Umbilical cord (tissue), 2 donors: ENCODE data around the gene PIP4K2C. TPM values are rescaled to one million over a fixed set of nuclear protein-coding genes. Genes with fewer than 3 reads are reported as not detected.
A peak's percentile ranks its signal among the peaks of the same experiment; 100 is the strongest.

ENCODE experiments used
- DNase-seq: peaks from one replicate; pipeline ENCODE4 v3.0.0-alpha.2; 2015; ENCODE audit warnings: low spot score
- total RNA-seq: library from RNA; depleted of rRNA; stranded (reverse); fragments of >200 nt; gene quantifications from one replicate; pipeline ENCODE4 v1.2.3, GENCODE V29; 2014; ENCODE audit warnings: low replicate concordance; ENCODE audit not compliant: insufficient read depth

PIP4K2C gene
- total RNA-seq: 12.5 TPM

DNA sequence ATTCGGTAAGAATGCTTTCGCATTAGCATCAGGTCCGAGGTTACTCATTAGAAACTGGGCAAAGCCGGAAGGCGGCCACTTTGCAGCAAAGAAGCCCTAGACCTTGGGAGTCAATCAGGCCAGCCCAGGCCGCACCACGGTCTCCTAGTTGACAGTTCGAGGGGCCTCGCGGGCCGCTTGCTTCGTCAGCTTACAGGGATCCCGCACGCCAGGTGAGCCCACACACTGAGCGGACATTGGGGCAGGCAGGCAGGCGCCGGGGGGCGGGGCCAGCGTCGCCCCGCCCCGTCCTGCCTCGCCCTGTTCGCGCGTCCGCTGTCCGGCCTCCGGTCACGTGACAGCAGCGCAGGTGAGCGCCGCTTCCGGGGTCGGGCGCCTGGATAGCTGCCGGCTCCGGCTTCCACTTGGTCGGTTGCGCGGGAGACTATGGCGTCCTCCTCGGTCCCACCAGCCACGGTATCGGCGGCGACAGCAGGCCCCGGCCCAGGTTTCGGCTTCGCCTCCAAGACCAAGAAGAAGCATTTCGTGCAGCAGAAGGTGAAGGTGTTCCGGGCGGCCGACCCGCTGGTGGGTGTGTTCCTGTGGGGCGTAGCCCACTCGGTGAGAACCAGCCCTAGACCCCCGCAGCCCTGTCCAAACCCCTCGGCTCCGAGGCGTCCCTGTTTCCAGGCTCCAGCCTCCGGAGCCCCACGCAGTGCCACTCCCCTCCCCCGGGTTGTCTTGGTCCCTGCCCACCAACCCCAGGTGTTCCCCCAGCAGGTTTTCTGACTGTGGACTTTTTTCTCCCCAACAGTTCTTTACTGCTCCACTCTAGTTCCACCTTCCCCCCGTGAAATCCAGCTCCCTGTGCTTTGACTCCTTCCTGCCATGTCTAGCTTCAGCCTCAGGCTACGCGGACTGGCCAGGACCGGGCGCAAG, at the start of gene PIP4K2C:
Gene PIP4K2C, plus strand, starts transcription at position 329 of the 918 bp plus-strand sequence. Its CDS starts 98 bp downstream, at position 427.
- peak; percentile 78 for DNase-seq

DNA sequence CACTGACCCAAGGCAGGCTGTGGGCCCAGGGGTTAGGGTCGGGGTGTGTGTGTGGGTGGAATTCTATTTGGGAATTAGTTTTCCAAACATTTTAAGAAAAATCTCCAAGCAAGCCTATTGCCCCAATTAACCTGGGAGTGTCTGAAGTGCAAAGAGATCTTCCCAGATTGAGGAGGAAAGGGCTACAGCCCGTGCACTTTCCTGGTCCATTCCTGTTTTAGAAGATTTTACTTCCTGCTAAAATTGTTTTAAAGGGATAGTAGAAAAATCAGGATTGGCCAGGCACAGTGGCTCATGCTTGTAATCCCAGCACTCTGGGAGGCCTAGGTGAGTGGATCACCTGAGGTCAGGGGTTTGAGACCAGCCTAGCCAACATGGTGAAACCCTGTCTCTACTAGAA, 49.3 kb upstream of the PIP4K2C start:
- no peak for DNase-seq

DNA sequence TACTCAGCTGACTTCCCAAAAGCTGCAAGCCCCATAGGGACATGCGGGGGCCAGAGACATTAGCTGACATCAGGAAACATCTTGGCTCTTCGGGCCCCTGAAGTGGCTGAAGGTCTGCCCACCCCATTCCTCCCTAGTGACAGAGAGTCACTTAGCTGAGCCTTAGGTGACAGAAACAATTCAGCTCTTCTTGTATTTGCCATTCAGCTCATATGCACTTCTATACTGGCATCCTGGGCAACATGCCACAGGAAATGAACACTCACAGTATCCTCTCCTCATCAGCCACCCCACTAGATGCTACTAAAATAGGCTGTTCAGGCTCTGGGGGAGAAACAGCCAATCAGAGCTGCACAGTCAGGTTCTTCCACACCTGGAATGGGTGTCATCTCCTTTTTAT, 47.4 kb upstream of the PIP4K2C start:
- DNase-seq: no peak

DNA sequence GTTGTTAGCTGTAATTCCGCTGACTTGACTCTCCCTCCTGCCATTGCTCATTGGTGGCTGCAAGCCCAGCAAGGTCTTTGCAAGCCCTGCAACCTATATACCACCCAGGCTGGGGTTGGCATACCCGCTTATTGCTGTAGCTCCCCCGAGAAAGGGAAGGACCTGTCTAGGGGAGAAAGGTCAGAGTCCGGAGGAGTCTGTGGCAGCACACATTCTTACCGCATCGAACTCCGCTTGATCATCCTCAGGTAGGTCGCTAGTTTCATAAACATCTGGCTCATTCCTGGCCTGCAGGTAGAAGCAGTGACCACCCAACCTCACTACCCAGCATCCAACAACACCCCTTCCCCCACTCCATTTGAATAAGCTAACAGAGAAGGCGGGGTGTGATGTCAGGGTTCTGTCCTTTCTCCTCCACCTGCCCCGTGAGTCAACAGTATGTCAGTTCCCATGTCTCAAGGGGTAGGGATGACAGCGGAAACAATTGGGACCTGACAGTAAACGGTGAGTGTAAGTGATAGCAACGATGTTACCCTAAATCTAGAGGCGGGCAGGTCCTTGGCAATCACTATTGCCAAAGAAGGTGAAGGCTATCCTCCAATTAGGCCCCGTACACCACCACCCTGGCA, 45.1 kb upstream of the PIP4K2C start:
- no peak for DNase-seq

DNA sequence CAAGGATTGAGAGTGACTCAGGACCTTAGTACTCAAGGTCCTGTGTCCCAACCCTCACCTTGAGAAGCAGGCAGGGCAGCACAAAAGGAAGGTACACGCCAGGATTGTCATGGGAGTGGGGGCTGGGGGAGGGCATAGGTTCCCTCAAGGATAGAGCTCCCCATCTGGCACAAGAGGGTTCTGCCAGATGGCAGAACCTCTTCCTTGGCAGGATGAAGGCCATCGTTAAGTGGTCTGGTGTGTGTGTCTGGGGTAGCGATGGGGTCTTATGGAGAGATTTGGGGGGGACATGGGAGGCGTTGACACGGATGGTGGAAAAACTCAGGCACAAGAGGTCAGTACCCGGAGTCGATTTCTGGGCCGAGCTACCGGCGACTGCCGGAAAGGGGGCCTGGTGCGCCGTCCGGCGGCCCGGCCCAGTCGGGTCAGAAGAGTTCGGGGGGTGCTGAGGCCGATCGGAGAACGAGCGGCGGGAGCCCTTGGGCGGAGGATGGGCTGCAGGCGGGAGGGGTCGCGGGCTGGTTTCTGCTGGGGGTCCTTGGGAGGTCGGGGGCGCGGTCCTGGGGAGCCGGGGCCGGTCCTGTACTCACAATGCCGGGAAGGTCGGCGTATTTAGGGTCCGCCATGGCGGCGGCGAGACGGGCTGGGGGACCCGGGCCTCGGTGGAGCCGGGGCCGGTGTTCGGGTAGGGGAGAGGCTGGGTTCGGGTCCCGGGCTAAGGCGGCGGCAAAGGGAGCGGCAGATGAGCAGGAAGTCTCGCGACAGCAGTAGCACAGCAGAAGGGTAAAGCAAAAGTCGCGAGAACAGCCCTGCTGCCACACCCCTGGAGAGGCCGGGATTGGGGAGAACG, 44.3 kb upstream of the PIP4K2C start, which contains the start of gene DCTN2:
Gene DCTN2, minus strand, starts transcription at position 755 of the 850 bp plus-strand sequence. Its CDS starts 129 bp downstream, at position 626.
- DNase-seq: peak; percentile 99

DNA sequence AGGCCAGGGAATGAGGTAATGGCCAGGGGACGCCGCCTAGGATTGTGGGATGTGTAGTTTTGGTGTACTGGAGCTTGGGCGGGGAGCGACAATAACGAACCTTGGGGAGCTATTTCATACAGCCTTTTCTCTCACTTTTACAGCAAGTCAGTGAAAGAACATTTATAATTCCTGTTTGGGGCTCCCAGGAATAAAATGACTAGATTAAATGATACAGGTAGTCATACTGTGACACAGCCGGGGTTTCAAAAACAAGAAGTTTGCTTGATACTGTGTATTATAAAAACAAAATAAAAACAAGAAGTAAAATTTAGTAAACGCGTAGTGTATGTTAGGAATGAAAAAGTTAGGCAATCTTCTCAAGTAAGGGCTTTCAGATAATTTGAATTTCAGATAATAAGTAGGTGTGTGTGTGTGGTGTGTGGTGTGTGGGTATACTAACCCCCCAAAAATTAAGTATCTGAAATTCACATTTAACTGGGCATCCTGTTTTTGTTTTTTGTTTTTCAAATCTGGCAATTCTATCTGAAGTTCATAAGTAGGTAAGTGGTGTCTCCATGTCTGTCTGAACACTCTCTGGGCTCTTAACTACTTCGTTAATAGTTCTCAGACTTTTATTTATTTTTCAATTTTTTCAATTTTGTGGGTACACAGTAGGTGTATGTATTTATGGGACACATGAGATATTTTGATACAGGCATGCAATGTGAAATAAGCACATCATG, 43.5 kb upstream of the PIP4K2C start:
- DNase-seq: no peak

DNA sequence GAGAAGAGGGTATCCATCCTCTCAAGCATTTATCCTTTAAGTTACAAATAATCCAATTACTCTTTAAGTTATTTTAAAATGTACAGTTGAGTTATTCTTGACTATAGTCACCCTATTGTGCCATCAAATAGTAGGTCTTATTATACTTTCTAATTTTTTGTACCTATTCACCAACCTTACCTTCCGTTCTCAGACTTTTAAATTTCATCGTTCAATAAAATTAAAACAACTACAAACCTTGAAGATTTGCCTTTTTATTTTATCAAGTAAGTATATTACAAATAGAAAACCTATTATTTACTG, 43.0 kb upstream of the PIP4K2C start:
- no peak for DNase-seq

DNA sequence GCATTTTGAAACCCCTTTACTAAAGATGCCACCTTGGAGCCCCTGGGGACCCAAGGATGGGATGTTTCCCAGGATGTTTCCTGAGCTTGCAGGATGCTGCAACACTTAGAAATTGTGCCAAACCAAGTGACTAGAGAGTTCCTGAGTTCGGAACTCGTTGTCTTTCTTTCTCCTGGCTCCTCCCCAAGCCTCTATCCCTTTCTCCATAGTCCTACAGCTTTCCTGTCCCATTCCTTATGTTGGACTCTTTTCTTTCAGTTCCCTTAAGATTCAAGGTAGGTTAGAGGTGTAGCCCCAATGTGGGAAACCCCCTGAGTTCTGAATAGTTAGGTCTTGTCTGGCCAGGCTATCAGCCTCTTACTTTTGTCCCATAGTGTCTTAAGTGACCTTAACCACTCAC, 42.5 kb upstream of the PIP4K2C start:
- DNase-seq: no peak

DNA sequence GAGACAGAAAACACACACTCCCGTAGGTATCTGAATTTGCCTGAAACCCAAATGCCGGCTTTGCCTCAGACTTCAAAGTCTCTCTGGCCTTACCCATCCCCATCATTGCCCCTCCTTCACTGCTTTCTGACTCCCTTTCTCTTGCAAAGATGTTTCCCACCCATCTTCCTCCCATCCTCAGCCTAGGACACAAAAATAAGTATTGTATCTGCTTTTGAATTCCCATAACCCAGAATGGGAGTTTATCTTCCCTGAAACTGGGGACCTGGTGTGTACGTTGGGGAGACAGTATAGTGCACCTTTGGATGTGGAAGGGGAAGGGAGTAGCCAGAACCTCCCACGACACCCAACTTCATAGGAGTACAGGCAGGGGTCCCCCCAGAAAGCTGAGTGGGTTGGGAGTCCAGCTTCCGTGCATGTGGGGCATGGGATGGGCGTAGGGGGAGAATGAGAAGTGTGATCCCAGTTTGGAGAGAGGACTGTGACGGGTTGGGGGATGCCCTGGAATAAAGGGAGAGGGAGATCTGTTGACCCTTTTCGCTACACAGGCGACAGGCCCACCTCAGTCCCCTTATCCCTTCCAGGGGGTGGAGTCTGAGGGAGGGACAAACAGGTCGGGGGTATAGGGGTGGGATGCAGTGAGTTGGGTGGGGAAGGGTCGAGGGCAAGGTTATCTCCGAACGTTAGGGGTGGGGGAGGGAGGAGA, 41.6 kb upstream of the PIP4K2C start:
- no peak for DNase-seq

DNA sequence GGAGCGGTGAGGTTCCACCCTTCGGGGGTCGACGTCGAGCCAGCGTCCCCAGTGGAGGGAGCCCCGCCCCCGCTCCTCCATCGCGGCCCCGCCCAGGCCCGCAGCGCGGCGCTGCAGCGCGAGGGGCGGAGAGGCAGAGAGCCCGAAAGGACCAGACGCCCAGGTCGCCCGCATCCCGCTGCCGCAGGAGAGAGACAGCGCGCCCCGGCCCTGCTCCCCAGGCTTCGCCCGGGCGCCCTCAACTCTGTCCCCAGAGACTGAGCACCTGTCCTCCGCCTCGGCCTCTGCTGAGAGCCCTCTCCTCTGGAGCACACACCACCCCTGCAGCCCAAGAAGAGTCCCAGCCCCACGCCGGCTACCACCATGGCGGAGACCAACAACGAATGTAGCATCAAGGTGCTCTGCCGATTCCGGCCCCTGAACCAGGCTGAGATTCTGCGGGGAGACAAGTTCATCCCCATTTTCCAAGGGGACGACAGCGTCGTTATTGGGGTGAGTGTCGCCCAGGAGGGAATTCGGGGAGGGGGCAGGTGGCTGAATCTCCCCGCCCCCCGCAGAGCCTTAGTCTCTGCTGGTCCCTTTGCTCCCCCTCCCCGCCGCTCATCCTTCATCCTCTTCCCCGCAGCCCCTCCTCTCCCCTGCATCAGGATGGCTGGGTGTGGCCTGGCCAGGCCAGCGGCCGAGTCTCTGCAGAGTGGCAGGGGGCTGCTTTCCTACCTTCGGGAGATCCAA, 40.9 kb upstream of the PIP4K2C start, which contains the start of gene KIF5A:
Gene KIF5A, plus strand, starts transcription at position 136 of the 732 bp plus-strand sequence. Its CDS starts 228 bp downstream, at position 364.
- no peak for DNase-seq

DNA sequence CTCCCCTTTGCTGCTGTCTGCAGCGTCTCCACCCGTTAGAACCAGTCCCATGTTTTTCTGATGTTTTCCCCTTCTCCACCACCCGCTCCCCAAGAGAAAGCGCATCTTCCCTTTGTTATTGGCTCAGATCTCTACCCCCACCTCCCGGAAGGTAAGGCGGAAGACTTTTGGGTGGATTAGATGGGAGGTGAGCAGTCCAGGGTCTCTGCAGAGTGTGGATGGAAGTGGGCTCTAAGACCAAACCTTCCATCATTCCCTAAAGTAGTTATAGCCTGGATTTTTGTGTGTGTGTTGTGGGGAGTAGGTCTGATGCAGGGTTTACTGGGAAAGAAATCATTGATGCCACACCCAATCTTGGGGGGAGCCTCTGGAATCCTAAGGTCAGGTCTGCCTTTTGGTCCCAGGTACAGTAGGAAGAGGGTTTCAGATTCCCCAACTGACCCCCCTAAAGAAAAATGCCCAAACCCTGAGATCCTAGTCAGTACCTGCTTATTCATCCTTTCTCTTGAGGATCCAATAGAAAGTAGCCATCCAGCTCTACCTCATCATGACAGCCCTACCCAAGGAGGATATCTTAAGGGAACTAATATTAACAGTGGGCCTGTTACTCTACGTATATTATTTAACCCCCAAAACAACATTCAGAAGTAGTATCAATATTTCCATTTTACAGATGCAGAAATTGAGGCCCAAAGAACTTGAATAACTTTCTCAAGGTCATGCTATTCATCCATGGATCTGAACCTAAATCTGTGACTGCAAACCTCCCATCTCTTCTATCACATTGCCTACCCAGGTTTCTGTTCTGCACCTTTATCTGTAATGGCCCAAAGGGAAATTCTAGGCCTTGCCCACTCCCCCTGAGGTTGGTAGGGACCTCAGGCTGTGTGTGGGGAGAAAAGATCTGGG, 40.1 kb upstream of the PIP4K2C start:
- no peak for DNase-seq

DNA sequence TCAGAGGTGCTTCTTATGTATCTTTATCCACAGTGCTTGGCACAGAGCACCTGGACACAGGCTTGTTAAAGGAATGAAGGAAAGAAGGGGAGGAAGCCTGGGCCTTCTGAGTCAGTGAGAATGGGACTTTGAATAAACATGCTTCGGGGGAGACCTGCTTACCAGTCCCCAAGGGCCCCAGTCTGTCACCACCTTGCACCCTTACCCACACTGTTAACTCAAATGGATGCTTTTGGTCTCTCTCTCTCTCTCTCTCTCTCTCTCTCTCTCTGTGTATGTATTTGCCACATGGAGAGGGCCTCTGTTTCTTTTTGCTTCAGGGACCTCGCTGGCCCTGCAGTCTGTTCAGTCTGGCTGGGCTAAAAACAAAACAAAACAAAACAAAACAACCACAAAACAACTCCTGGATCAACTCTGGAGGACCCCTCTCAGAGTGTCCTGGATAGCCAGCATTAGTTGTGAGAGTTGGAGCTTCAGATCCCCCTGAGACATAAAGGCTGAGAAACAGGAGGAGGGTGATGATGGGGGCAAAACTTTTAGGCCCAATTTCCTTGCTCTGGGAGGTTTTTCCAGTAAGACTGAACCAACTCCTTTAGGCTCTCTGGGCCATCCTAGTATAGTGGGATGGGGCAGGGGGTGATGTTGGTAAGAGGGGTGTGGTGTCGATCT, 39.2 kb upstream of the PIP4K2C start:
- DNase-seq: no peak

DNA sequence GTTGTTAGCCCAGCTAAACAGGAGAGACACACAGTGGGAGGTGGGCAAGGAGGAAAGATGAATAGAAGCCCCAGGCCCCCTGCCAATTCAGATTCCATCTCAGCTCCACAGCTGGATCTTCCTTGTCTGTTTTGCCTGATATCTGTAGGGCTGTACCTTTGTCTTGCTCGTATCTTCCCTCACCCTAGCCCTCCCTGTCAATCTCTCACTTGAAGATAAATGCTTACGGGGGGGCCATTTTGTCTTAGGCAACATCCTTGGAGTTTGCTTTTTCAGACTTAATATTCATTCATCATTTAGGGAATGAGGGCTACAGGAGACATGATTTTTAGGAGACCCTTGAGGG, 38.7 kb upstream of the PIP4K2C start:
- DNase-seq: no peak

DNA sequence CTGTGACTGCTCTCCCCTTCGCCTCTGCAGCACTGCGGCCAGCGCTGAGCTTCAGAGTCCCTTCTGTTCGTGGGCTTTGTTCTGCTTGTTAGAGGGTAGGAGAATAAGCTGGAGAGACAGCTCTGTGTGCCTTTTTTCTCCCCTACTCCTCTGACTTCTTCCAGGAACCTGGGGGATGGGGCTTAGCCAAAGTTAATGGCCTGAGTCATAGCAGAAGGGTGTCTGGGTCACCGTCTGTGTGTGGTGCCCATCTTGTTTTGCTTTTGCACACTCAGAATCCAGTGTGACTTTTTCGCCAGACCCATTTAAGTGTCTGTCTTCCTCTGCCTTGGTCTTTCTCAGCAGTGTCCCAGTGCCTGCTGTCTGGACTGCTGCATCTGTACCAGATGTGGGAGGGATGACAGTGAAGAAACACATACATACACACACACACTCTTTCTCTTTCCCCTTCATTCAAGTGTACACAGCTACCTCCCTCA, 38.1 kb upstream of the PIP4K2C start:
- DNase-seq: no peak

DNA sequence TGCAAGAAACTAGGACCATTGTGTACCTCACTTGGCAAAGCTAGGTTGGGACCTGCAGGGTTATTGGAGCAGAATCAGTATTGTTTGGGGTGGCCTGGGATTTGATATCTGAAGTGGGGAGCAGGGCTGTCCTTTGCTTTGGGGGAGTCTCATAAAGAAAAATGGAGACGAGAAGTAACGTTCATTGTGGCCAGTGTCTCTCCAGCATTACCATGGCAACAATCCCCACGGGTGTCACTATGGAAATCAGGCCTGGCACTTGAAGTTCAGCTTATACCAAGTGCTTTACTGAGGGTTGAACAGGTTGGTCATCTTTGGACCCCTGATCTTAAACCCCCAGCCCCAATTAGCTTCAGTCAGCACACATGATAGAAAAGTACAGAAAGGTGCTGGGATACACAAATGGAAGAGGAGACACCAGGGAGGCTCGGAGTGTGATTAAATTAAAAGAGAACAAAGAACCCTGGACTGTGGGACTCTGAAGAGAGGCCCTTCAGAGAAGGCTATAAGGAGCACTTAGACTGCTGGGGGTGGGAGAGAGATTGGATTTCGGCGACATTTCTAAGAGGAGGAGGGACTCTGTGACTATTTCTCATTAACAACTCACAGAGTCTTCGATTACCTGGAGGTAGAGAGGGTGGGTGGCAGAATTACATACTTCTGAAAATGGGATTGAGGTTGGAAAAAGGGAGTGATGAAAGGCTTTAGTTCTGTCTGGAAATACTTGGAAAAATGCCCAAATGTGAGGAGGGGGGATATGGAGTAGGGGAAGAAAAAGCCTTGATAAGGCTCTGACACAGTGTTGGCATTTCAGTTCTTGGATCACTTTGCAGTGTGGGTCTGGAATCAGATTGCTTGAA, 37.4 kb upstream of the PIP4K2C start:
- DNase-seq: no peak

DNA sequence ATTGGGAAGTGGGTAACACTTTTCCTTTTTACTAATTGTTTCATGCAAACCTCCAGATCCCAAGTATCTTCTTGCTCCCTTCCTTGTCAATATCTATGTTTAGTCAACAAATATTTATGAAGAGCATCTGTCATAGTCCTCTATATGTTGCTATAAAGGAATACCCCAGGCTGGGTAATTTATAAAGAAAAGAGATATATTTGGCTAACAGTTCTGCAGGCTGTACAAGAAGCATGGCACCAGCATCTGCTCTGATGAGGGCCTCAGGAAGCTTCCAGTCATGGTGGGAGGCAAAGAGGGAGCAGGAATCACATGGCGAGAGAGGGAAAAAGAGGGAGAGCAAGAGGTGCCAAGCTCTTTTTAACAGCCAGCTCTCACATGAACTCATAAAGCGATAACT, 36.5 kb upstream of the PIP4K2C start:
- no peak for DNase-seq

DNA sequence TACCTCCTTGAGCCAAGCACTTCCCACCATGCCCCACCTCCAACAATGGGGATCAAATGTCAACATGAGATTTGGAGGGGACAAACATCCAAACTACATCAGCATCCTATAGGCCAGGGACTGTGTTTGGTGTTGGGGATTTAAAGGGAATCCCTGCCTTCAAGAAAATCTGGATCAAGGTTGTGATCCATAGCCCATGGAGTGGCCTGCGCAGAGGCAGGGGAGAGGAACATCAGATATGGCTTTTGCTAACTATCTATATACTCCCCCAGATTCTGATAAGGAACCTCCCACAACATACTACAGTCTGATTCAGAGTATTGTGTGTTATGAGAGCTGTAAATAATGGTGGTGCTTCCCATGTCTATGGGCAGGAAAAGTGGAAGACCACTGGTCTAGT, 36.1 kb upstream of the PIP4K2C start:
- DNase-seq: no peak
